CD4-positive, alpha-beta T cell treated with Interleukin-17A for 4 hours (primary cell): Measurements from ENCODE around the gene C11orf91.
"Not testable (repeated sequence)": the region's sequence is repeated elsewhere in the genome, so short reads cannot be mapped to it uniquely, and the experiment has no call there.

Experiments
- DNase-seq: peaks from one replicate; pipeline ENCODE4 v3.0.0-alpha.2; 2020; ENCODE audit warnings: mixed read lengths

The C11orf91 gene

DNA sequence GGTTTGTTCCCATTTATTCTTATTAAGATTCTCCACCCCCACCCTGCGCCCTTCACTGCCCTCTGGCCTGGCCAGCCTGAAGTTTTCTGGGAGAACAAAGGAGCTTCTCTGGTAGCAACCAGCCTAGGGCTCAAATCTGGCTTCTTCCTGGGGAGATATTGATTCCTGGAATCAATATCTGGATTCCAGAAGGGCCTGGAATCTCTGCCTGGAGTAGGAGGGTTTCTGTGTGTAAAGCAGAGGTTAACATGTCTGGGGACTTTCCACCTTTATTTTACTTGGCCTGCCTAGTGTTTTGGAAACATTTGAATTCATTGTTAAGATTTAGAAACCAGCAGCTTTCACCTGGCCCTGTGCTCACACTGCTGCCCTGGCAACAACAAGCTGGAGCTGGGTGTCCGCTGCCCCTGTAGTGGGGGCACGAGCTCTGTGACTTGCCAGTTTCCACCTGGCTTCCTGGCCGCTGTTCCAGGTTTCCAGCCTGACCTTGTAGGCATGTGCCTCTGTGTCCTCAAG lies 5.5 kb downstream of the C11orf91 start:
- no peak for DNase-seq

DNA sequence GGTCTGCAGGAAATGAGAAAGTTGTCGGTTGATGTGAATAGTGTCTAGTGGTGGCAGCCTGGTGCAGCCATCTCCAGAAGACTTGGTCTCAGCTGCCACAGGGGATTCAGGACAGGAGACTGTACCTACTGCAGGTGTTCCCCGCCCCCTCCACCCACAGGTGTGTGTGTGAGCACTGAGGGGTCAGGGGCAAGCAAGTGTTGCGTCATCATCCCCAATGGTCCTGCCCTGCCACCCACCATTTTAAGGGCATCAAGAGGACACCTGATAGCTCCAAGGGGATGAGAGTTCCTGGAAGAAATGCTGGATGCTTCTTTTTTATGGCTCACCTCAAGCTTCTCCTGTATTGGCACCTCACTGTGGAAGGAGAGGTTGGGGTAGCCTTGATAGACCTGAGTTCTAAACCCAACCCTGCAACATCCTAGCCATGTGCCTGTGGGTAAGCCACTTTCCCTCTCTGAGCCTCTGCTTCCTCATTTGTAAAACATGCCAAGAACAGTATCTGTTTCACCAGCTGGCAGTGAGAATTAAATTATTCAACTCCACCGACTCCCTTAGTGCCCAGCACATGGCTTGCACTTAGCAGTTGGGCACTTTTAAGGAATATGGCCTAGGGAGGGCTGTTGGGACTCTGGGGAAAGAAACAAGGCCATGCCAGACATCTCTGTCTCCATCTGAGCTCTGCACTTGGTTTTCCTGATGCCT lies 6.1 kb downstream of the C11orf91 start:
- DNase-seq = no peak

DNA sequence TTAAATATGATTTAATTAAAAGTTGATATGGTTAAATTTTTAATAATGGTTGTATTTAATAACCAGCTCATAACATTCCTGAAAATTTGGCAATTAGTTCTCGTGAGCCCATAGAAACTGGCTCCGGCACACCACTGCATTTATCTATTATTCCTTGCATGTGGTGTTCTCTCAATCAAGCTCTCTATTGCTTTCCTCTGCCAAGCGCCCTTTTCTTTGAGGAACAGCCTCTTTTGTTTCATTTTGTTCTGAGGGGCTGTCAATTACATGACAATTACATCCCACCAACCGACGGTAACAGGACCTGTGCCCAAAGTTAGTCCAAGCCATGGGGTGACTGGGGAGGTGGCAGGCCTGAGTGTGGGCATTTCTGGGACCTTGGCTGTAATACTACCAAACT lies 8.1 kb downstream of the C11orf91 start:
- no peak for DNase-seq

DNA sequence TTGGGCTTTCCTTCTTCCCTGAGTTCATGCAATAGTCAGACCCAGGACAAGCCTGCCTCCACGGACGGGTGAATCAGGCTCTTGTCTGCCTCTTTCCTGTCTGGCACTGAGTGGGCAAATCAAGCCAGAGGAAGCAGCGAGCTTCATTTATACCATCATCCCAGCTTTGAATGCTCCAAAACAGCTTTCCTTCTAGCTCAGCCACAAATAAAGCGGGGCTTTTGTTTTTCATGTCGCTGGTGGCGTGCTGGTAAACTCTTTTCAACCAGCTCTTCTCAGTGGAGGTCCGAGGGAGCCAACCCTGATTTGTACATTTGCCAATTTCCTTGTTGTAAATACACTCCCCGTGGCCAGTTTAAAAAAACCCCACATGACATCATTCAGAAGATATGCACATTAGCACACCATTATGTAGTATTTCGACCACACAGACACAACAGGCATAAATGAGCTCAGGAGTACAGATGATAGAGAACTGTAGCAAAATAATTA lies 8.6 kb downstream of the C11orf91 start:
- no peak for DNase-seq

DNA sequence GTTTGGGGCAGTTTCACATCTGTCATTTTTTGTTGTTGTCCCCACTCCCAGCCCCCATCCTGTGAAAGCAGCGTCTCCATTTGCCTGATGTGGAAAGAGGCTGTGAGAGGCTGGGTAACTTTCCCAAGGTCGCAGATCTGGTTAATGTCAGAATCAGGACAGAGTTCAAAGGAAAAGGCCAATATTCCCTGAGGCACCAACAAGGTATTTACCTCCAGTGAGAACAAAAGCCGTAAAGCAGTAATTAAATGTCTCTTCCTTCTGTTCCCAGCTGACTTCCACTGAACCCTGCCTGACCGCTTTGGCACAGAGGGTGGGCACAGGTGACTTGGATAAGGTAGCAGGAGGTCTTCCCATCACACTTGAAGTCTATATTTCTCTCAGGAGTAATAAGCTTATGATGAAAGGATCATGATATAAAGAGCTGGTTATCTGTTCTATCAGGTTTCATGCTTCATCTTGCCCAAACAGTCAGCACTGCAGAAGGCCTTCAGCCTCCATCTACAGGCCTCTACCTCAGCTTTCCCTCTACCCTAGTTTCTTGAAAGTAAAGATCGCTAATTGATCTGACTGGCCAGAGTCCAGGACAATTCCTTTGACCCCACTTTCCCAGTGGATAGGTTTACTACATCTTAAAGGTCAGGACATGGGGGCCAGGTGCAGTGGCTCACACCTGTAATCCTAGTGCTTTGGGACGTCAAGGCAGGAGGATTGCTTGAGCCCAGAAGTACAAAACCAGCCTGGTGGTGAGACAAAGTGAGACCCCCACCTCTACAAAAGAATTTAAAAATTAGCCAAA lies 9.4 kb downstream of the C11orf91 start:
- no peak for DNase-seq

DNA sequence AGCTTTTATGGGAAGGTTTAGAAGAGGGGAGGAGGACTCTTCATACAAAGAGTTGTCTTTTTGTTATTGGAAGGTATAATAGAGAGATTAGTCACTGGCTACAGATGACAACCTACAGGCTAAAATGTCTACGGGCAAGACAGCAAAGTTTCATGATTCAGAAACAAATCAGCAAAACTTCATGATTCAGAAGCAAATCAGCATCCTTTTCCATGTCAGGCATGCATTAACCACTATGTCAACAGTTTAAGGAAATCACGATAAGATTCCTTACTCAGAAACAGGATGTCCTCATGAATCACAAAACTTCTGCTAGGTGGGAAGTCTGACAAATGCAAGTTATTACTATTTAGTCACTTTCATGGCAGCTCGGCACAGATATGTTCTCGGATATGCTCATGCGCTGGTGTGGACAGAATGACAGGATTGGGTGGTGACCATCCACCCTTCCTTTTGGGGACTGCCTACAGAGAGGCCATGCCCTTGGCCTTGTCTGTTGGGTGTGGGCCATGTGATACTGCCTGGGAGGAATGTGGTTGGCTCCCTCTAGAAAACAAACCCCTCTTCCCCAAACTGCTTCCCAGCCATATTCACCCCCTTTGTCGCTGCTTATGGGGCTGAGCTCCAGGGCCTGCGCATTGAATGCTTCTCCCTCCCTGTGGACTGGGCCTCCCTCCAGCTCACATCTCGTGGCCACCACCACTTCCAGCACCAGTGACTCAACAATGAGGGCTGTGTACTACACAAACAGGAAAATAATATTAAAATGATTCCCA lies 10.1 kb downstream of the C11orf91 start:
- no peak for DNase-seq

DNA sequence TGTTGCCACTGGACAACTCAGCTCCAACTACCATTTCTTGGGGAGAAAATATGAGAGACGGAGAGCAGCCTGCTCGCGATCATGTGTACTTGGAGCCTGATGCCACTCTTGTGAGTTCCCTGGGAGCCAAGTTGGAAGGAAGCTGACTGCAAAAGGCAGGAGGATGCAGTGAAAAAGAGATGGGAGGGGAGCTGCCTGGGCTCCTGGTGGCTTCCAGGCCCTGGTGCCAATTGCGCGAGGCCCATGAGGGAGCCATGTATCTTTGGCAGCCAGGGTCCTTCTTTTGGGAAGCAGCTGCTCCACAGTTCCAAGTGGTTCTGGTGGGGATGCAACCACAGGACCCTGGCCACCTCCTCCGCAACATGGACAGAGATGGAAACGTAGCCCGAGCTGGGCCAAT lies 11.1 kb downstream of the C11orf91 start:
- no peak for DNase-seq

DNA sequence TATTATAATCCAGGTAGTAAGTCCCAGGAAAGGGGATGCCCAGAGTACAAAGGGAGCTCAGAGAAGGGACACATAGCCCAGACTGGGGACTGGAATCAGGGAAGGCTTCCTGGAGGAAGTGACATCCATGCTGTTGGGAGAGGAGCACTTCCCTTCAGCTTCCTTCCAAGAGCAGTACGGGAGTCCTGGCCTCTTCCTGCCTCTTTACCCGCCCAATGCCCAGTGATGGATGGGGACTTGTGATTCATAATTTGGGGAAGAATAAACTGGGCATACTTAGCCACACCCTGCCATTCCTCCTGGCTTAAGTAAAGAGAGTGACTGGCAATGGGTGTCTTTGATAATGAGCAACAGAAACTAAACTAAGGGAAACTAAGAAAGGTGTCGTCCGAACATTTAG lies 11.5 kb downstream of the C11orf91 start:
- DNase-seq = no peak

DNA sequence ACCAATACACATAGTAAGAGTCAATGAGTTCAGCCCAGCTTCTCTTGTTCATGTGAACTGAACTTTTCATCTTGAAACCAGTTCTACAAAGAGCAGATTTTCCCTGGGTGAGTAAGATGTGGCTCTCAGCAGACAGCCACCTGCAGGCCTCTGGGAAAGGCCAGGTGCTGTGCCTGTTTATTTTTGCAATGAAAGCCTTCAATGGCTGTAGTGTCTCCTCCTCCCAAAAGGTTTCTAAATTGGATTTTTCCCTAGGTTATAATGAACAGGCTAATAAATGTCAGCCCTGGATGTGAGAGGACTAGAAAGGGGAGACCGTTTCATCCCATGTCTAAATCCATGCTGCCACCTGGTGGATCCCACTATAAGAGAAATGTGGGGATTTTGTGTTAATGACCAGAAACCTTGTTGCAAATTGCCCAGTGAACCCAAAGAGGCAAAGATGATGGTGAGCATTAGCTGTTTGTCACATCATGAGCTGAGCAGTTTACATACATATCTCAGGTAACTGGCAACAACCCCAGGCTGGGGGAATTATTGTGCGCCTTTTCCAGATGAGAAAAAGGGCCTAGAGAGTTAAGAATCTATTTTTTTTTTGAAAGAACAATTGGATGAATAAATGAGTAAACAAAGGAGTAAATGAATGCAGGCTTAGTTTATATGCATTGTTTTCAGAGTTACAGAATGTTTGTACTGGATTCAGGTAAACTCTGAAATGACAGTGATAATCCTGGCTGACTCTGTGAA lies 12.7 kb downstream of the C11orf91 start:
- DNase-seq = no peak

DNA sequence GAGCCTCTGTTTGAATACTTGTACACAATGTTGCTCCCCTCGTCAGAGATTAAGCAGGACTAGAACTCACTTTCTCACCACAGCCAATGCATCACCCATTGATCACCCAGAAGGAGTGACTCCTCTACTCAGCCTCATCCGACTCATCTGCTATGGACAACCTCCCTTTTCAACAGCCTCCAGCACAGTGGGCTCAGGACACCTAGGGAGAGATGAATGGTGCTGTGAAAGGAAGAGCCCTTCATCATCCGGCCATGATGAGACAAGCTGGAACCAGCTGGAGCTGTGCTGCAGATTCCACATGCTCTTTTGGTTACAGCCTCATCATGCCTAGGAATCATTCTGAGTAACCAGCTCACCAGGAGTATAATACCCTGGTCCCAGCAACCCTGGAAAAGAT lies 15.5 kb downstream of the C11orf91 start:
- no peak for DNase-seq

DNA sequence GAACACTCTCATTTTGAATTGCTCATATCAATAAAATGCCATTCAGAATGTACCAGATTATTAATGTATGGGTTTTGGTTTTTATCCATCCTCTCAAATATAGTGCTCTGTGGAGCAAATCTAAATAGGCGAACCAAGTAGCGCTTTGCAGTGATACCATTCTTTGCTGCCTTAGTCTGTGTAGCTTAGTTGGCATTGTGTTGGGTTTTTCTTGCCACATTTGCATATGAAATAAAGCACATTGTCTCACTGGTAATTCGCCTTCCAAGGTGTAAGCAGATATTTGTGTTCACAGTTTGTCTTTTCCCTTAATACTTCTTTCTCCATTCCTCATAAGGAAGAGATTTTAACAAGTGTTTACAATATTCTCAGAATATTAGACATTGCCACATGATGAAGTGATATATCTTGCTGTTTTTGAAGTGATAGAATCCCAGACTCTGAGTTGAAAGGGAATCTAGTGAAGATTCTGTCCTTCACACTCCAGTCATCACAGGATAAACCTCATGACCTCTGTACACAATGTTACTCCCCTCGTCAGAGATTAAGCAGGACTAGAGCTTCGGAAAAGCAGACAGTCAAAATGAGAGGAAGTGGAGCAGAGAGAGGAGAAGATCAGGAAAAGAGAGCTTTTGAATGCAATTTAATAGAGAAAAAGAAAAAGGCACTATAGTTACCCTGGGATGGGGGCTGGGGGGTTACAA lies 16.5 kb downstream of the C11orf91 start:
- no peak for DNase-seq

DNA sequence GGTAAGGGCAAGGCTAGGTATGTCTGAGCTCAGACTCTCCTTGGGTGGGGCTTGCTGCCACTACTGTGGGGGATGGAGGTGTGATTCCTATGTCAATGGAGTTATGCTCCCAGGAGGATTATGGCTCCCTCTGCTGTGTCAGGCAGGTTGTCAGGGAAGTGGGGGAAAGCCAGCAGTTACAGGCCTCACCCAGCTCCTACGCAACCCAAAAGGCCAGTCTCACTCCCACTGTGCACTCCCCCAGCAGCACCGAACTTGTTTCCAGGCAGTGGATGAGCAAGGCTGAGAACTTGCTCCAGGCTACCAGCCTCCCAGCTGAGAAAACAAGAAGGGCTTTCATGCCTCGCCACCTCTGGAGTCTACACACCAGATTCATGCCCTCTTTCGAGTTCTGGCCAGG lies 18.2 kb downstream of the C11orf91 start:
- no peak for DNase-seq

DNA sequence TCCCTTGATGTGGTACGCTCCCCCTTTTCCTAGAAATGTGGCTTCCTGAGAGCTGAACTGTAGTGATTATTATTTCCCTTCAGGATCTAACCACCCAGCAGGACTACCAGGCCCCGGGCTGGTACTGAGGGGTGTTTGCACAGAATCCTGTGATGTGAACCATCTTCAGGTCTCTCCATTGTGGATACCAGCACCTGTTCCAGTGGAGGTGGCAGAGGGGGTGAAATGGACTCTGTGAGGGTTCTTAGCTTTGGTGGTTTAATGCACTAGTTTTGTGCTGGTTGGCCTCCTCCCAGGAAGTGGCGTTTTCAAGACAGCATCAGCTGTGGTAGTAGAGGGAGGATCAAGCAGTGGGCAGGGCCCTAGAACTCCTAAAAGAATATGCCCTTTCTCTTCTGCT lies 18.6 kb downstream of the C11orf91 start:
- DNase-seq = no peak

DNA sequence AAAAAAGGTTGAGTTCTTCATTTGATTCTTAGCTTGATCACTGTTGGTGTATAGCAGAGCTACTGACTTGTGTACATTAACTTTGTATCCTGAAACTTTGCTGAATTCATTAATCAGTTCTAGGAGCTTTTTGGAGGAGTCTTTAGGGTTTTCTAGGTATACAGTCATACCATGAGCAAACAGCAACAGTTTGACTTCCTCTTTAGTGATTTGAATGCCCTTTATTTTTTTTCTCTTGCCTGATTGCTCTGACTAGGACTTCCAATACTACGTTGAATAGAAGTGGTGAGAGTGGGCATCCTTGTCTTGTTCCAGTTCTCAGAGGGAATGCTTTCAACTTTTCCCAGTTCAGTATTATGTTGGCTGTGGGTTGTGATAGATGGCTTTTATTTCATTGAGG lies 22.0 kb downstream of the C11orf91 start:
- DNase-seq = not testable (repeated sequence)

DNA sequence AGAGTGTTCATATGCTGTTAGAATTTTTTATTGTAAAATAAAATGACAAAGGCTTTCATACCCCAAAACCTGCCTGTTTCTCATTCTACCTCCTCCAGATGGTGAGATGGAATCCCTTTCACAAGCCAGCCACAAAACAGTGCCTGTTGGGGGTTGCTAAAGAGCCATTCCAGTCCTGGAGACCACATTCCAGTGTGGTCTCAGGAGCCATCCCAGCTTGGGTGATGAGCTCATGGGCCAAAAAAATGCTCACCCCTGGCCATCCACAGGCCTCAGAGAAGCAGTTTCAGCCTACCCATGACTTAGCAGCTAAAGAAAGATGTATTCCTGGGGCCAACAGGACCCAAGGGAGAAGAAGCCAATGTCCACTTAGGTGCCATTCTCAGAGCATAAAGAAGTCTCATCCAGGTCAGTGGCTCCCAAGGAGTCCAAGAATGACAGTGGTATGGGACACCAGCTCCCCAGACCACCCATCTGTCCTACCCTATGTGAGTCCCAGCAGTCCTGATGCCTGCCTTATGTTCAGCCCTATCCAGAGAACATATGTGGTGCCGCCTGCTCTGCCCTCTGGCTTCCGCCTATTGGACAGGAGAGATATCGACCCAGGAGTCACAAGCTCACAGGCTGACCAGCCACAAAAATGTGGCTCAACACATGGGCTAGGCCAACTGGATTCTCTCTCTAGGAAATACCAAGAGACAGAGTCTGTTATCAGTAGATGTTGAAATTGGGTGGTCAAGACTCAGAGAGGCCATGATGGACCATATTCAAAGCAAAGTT lies 26.4 kb downstream of the C11orf91 start:
- no peak for DNase-seq

DNA sequence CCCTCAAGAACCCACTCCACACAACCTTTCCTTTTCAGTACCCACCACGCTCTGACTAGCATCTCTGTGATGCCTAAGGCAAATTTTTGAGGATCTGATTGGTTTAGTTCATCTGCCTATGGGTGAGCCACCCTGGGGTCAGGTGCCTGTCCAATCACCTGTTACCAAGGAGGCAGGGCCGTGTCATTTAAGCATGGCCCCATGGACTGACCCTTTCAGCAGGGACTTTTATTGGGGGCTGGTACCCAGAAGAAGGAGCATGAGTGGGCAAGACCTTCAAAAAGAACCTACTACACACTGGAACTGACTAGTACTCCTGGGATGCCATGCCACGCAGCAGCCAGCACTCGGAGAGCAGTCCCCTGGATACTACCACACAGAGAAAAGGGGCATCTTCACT lies 28.4 kb downstream of the C11orf91 start:
- no peak for DNase-seq

DNA sequence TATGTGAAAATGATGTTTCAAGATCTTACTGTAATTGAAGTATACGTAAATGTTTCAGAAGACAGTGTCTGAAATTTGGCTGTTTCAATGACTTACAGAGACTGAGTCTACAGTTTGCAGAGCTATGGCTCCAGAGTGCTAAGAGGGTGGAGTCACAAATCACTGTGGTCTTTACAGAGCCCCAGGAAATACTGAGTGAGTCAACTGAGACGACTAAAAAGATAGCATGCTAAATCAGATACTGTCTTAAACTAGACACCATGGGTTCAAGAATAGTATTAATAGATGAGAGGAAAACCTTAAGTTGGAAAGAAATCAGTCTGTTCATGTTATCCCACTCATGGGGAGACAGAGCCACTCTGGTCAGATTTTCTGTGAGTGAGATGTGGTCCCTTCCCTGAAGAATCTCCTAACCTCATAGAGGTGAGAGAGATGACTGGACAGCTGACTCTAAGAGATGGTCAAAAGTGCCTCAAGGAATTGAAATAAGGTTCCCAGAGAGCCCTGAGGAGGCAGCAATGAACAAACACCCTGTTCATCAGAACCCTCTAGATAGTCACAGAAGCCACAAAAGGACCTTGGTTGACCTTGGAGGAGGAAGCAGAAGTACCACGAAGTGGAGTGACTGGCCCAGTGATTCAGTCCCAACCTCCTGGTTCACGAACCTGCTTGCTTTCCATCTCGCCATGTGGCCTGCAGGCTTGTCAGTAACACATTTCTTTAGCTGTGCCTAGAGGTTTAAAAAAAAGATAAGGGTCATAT lies 30.2 kb downstream of the C11orf91 start:
- DNase-seq = no peak

DNA sequence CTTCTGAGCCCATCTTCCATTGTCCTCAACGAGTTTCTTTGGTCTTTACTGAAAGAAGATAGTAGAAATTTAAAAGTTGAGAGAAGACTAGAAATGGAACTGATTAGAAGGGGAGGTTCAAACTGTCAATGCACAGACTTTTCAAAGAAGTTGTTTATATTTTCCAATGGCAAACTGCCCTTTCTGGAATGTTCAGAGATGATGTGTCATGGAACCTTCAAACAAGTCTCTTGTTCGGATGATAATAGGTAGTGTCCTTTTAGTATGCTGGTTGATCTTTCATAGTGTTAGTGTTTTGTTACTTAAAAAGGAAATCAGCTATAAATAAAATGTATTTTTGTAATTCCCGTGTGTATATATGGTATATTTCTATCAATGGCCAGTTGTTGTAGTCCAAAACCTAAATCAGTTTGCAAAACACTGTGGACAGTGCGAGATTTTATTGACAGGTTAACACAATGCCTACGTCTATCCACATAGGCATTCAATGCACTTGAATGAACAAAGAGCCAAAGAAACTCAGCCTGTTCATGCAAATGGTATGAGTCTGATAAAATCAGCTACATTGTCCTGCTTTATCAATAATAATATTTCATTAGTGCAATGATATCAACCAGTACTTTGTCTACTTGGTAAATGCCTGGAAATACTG lies 30.9 kb downstream of the C11orf91 start:
- no peak for DNase-seq

DNA sequence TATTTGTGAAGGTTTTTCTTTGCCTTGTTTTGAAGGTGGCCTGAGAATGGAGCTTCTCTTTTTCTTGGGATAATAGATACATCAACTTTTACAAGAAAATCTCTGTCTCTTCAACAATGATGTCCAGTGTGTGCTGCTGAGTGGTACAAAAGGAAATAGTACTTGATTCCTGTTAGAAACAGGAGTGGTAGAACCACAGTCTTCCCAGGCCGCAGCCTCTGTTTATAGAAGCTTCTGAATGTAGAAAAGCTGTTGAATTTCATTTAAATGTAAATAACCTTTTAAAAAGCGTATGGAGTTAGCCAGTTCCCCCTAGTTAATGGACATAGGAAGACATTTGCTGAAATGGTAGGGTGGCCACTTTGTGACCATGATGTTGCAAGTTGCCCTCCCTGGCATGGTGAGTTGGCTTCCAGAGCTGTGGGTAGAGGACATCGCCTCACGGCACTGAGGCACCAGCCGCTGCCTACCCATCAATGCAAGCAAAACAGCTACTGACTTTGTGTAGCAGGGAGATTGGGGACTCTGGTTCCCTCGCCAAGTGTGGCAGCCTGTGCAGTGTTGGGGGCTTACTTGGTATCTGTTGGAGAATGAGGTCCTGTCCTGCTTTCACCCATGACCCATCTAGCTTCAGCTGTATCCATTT lies 31.6 kb downstream of the C11orf91 start:
- DNase-seq = no peak
